Measurements from ENCODE around the gene CNOT1.

GRCh38 chr16:58614860-58615259 lies 14.8 kb downstream of the CNOT1 start:
- TF ChIP-seq CTCF (IDR thresholded peaks at IDR 0.05; ENCODE audit: poor library complexity) (no peak), EZH2phosphoT487 (IDR thresholded peaks at IDR 0.05; ENCODE audit: low read depth, severe bottlenecking, unreplicated experiment) (no peak)

All from hepatocyte (in vitro differentiated cells).